ENCODE data around the gene C1orf50. TPM values are rescaled to one million over a fixed set of nuclear protein-coding genes. Genes with fewer than 3 reads are reported as not detected.

Gene C1orf50
- total RNA-seq, 1 experiment from 2014 or later, result 0.57 TPM

DNA sequence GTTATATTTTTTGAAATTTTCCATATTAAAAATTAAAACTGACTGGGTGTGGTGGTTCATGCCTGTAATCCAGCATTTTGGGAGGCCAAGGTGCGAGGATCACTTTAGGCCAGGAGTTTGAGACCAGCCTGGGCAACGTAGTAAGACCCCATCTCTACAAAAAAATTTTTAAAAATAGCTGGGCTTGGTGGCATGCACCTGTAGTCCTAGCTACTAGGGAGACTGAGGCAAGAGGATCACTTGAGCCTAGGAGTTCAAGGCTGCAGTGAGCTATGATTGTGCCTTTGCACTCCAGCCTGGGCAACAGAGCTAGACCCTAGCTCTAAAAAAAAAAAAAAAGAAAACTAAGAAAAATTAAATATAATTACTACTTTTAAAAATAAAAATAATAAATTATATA, 54.6 kb downstream of the C1orf50 start:
- in situ Hi-C loops (cut with HindIII; ENCODE audit: low pct_unique_long_range_greater_than_20kb, low sequenced_read_pairs), result no loop called here

DNA sequence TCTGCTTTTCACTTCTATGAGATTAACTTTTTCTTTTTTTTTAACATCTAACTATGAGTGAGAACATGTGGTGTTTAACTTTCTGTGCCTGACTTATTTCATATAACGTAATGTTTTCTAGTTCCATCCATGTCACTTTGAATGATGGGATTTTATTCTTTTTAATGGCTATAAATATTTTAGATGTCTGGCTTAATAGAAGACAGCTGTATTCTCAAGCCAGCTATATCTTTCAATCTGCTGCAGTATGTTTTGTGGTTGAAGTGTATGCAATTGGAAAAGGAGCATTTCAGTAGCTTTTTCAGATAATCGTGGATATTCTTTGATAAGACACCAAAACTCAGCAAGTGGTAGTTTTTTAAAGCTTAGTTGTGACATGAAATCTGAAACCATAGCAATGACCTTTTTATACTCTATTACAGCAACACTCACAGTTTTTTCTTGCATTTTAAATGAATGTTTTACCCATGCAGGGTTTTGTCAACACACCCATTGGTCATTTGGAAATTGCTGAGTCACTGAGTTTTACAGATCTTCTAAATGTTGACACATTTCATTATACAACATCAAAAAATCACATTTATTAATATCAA, 55.8 kb downstream of the C1orf50 start:
- DNase-seq (ENCODE audit: low read depth), result peak; percentile 53
- in situ Hi-C loops (cut with HindIII; ENCODE audit: low pct_unique_long_range_greater_than_20kb, low sequenced_read_pairs), result no loop called here

More for the DNA sequence above, 54.6 kb downstream of the C1orf50 start:
- DNase-seq (ENCODE audit: low read depth), result no peak

DNA sequence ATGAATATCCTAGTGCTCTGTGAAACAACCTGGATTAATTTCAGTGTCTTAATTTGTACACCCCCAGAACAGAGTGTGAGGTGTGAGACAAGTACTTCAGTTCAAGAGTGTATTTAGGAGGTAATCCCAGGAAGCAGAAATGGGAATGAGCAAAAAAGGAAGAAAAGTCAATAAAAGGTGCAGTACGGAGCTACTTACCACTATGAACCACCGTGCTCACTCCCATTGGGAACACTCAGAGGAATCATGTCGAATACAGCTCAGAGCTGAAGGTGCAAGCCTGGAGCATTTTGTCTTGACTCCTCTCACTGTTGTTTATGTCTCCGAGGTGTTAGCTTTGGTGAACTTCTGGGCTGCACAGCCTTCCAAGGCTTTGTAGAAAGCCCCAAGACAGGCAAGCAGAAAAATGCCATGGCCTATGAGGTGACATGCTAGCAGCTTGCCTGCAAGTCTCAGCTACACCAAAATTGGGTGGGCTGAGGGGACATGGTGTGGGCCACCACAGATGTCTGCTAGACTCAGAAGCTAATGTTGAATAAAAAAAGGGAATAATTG, 57.5 kb downstream of the C1orf50 start:
- no peak for DNase-seq (ENCODE audit: low read depth)
- in situ Hi-C loops (cut with HindIII; ENCODE audit: low pct_unique_long_range_greater_than_20kb, low sequenced_read_pairs), result no loop called here

DNA sequence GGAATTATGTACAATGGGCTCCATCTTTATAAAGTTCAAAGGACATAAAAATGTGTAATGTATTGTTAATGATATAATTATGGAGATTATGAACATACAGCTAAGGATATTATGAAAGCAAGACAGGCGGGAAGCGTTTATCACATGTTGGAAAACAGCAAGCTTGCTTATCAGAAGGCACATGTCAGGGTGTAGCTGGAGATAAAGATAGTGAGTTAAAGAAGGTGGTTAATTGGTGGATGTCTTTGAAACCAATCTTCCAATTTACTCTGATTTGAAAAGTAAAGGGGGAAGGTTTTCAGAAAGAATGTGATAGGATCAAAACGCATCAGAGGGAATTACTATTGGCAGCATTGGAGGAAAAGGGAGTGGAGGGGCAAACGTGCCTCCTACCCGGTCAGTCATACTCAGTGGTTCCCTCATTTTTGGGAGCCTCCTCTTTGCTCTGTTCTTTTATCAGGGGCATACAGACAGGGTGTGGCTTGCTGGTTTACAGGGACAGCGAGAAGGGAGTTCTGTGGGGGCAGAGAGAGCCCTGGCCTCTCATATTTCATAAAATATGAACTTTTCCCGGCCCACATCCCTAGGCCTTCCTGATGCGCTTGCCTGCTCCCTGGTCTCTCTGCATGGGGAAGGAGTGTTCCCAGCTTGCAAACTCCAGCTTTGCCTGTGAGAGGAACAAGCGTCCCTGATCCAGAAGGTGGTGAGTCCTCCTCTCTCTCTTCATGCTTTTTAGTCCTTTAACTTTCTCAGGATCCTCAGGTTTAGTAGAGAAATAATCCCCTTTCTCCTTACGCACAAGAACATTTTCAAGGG, 58.2 kb downstream of the C1orf50 start:
- DNase-seq (ENCODE audit: low read depth), result no peak
- in situ Hi-C loops (cut with HindIII; ENCODE audit: low pct_unique_long_range_greater_than_20kb, low sequenced_read_pairs), result no loop called here

Other genes starting within 250 kb of the C1orf50 start
- 75.8 and 115 TPM in 2 replicates for gene PPIH, start 108.8 kb upstream of the C1orf50 start, total RNA-seq (2014; rRNA removed; shearing (Covaris generic); ENCODE audit: low replicate concordance)
- 855 and 996 TPM in 2 replicates for gene YBX1, start 84.8 kb upstream of the C1orf50 start, total RNA-seq (2014; rRNA removed; shearing (Covaris generic); ENCODE audit: low replicate concordance)
- not detected in 2 replicates for gene CLDN19, start 27.0 kb upstream of the C1orf50 start, total RNA-seq (2014; rRNA removed; shearing (Covaris generic); ENCODE audit: low replicate concordance)
- gene P3H1, start 221 bp upstream of the C1orf50 start, total RNA-seq (2014; rRNA removed; shearing (Covaris generic); ENCODE audit: low replicate concordance), result 51.4 and 54.4 TPM in 2 replicates
- 0.10 TPM in 1 of 2 replicates, not detected in the other for gene TMEM269, start 17.7 kb downstream of the C1orf50 start, total RNA-seq (2014; rRNA removed; shearing (Covaris generic); ENCODE audit: low replicate concordance)
- gene ERMAP, start 49.9 kb downstream of the C1orf50 start, total RNA-seq (2014; rRNA removed; shearing (Covaris generic); ENCODE audit: low replicate concordance), result 2.1 and 20.1 TPM in 2 replicates
- gene SVBP, start 50.1 kb downstream of the C1orf50 start, total RNA-seq (2014; rRNA removed; shearing (Covaris generic); ENCODE audit: low replicate concordance), result 22.7 and 25.1 TPM in 2 replicates
- 12.4 and 23.2 TPM in 2 replicates for gene ZNF691, start 79.4 kb downstream of the C1orf50 start, total RNA-seq (2014; rRNA removed; shearing (Covaris generic); ENCODE audit: low replicate concordance)
- gene SLC2A1, start 191.6 kb downstream of the C1orf50 start, total RNA-seq (2014; rRNA removed; shearing (Covaris generic); ENCODE audit: low replicate concordance), result 549 and 560 TPM in 2 replicates

All from Caki2 (cell line).